Hepatocyte (in vitro differentiated cells): ENCODE results near the gene FEZ2. TPM values are rescaled to one million over a fixed set of nuclear protein-coding genes. Genes with fewer than 3 reads are reported as not detected.

Experiments used
- DNase-seq: peaks from one replicate; pipeline ENCODE4 v3.0.0-alpha.2; 2016; ENCODE audit warnings: low spot score
- H2AFZ ChIP-seq: fragments of 200-600 bp; sonication (generic); 2 replicates; pipeline ENCODE4 v1.6.0; 2016; ENCODE audit warnings: antibody characterized with exemption, mild to moderate bottlenecking
- H3K27ac ChIP-seq: fragments of 200-600 bp; sonication (generic); 2 replicates; pipeline ENCODE4 v1.5.1; 2016; ENCODE audit warnings: mild to moderate bottlenecking
- H3K27me3 ChIP-seq: fragments of 200-600 bp; sonication (generic); 2 replicates; pipeline ENCODE4 v1.6.1; 2016
- H3K36me3 ChIP-seq: fragments of 200-600 bp; sonication (generic); replicated peaks from 2 replicates; pipeline ENCODE4 v1.5.1; 2016; ENCODE audit warnings: low read depth; ENCODE audit not compliant: insufficient read depth
- H3K4me1 ChIP-seq: fragments of 200-600 bp; sonication (generic); 2 replicates; pipeline ENCODE4 v1.5.1; 2016; ENCODE audit warnings: mild to moderate bottlenecking, moderate library complexity; ENCODE audit not compliant: insufficient read depth
- H3K4me2 ChIP-seq: fragments of 200-600 bp; sonication (generic); 2 replicates; pipeline ENCODE4 v1.6.0; 2016
- H3K4me3 ChIP-seq: fragments of 200-600 bp; sonication (generic); 2 replicates; pipeline ENCODE4 v1.5.1; 2016; ENCODE audit warnings: mild to moderate bottlenecking
- H3K79me2 ChIP-seq: fragments of 200-600 bp; sonication (generic); 2 replicates; pipeline ENCODE4 v1.6.0; 2017; ENCODE audit warnings: mild to moderate bottlenecking
- H3K9me2 ChIP-seq: fragments of 200-600 bp; sonication (generic); replicated peaks from 2 replicates; pipeline ENCODE4 v1.6.0; 2017; ENCODE audit warnings: mild to moderate bottlenecking; ENCODE audit not compliant: insufficient read depth
- H3K9me3 ChIP-seq: fragments of 200-600 bp; sonication (generic); 2 replicates; pipeline ENCODE4 v1.5.1; 2016; ENCODE audit warnings: low read depth, mild to moderate bottlenecking
- H4K20me1 ChIP-seq: fragments of 200-600 bp; sonication (generic); 2 replicates; pipeline ENCODE4 v1.6.0; 2016; ENCODE audit warnings: mild to moderate bottlenecking; ENCODE audit not compliant: insufficient read depth, poor library complexity, severe bottlenecking
- EZH2 ChIP-seq: fragments of 200-600 bp; sonication (generic); IDR thresholded peaks from 2 replicates; pipeline ENCODE4 v1.6.1; 2016; ENCODE audit warnings: antibody characterized with exemption, mild to moderate bottlenecking, borderline replicate concordance
- EZH2phosphoT487 ChIP-seq: fragments of 200-600 bp; sonication (generic); IDR thresholded peaks from one replicate; pipeline ENCODE4 v1.6.1; 2018; ENCODE audit warnings: antibody characterized with exemption, mild to moderate bottlenecking, low read depth, moderate library complexity; ENCODE audit not compliant: unreplicated experiment, severe bottlenecking
- WGBS: methylation state at CpG from one replicate; pipeline ENCODE4 v1.1.6; 2016; ENCODE audit warnings: low lambda C conversion rate; ENCODE audit errors: missing lambda C conversion rate; 5-methylcytosine and 5-hydroxymethylcytosine counted together
- polyA plus RNA-seq: library from polyadenylated mRNA; unstranded; fragments of >200 nt; fragmentation: Nextera tagmentation; extraction: Ambion mirVana; gene quantifications from 2 replicates; pipeline ENCODE4 v1.2.1, GENCODE V29; 2016
- total RNA-seq: library from RNA; depleted of rRNA; stranded (reverse); fragments of >200 nt; gene quantifications from 2 replicates; pipeline ENCODE4 v1.2.3, GENCODE V29; 2014
- TF ChIP-seq, protein P1 (sequence below): fragments of 200-600 bp; sonication (generic); IDR thresholded peaks from 2 replicates; pipeline ENCODE4 v1.5.1; 2016; ENCODE audit warnings: antibody characterized with exemption, mild to moderate bottlenecking; ENCODE audit not compliant: poor library complexity

The FEZ2 gene
- total and polyA plus RNA-seq, 2 experiments from 2014 or later: 14.5 to 45.2 TPM

DNA sequence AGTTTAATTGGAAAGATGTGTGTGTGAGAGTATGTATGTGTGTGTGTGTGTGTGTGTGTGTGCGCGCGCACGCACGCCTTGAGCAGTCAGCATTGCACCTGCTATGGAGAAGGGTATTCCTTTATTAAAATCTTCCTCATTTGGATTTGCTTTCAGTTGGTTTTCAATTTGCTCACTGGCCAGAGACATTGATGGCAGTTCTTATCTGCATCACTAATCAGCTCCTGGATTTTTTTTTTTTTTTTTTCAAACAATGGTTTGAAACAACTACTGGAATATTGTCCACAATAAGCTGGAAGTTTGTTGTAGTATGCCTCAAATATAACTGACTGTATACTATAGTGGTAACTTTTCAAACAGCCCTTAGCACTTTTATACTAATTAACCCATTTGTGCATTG lies 48.0 kb downstream of the FEZ2 start:
- TF ChIP-seq, protein P1, sequence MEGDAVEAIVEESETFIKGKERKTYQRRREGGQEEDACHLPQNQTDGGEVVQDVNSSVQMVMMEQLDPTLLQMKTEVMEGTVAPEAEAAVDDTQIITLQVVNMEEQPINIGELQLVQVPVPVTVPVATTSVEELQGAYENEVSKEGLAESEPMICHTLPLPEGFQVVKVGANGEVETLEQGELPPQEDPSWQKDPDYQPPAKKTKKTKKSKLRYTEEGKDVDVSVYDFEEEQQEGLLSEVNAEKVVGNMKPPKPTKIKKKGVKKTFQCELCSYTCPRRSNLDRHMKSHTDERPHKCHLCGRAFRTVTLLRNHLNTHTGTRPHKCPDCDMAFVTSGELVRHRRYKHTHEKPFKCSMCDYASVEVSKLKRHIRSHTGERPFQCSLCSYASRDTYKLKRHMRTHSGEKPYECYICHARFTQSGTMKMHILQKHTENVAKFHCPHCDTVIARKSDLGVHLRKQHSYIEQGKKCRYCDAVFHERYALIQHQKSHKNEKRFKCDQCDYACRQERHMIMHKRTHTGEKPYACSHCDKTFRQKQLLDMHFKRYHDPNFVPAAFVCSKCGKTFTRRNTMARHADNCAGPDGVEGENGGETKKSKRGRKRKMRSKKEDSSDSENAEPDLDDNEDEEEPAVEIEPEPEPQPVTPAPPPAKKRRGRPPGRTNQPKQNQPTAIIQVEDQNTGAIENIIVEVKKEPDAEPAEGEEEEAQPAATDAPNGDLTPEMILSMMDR: no peak
- no peak for TF ChIP-seq EZH2phosphoT487
- no peak for TF ChIP-seq EZH2
- H4K20me1 ChIP-seq: no peaks in the 10 kb centered on the region
- H3K9me3 ChIP-seq: no peaks in the 10 kb centered on the region
- H3K9me2 ChIP-seq: no peaks in the 10 kb centered on the region
- no peak overlapping the region for H3K4me2 ChIP-seq
- no peaks in the 10 kb centered on the region for H3K36me3 ChIP-seq
- H3K4me3 ChIP-seq: no peak overlapping the region
- no peaks in the 10 kb centered on the region for H3K4me1 ChIP-seq
- H3K27ac ChIP-seq: no peak overlapping the region
- no peak overlapping the region for H2AFZ ChIP-seq
- no peaks in the 10 kb centered on the region for H3K79me2 ChIP-seq
- 93% methylated on average over 5 of the region's 5 CpGs for WGBS
- no peaks in the 10 kb centered on the region for H3K27me3 ChIP-seq
- DNase-seq: no peak

DNA sequence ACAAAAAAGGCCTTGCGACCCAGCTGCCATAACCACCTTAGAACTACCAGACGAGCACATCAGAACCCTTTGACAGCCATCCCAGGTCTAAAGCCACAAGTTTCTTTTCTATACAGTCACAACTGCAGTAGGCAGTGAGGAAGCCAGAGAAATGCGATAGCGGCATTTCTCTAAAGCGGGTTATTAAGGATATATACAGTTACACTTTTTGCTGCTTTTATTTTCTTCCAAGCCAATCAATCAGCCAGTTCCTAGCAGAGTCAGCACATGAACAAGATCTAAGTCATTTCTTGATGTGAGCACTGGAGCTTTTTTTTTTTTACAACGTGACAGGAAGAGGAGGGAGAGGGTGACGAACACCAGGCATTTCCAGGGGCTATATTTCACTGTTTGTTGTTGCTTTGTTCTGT lies 48.8 kb downstream of the FEZ2 start:
- TF ChIP-seq EZH2: no peak
- TF ChIP-seq, protein P1: no peak
- TF ChIP-seq EZH2phosphoT487: no peak
- Histone ChIP-seq H3K4me2 (no peak overlapping the region), H3K4me1 (no peaks in the 10 kb centered on the region), H3K27ac (no peak overlapping the region), H3K27me3 (no peaks in the 10 kb centered on the region), H2AFZ (no peak overlapping the region), H3K36me3 (no peaks in the 10 kb centered on the region), H3K79me2 (no peaks in the 10 kb centered on the region), H3K9me2 (no peaks in the 10 kb centered on the region), H3K9me3 (no peaks in the 10 kb centered on the region), H3K4me3 (no peak overlapping the region), H4K20me1 (no peaks in the 10 kb centered on the region)
- no peak for DNase-seq
- WGBS: 70% methylated on average over 7 of the region's 7 CpGs

DNA sequence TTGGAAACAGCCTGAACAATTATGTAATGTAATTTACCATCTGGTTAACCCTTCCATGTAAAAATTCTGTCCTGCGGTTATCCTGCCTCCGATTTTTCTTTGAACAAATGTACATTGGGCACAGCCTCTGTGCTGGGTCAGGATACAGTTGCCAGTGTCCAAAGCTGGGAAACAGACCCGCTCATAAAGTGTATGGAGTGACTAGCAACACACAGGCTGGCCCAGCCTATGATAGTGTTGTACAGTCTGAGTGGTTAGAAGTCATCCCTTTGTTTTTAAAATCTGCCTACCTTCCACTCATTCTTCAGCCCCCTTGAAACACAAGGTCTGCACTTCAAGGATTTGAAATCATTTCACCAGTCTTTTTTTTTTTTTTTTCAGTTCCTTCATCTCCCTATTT lies 50.1 kb downstream of the FEZ2 start:
- DNase-seq: no peak
- Histone ChIP-seq H3K79me2 (no peaks in the 10 kb centered on the region), H3K9me3 (no peaks in the 10 kb centered on the region), H3K4me2 (no peak overlapping the region), H3K27me3 (no peaks in the 10 kb centered on the region), H3K4me3 (no peak overlapping the region), H3K36me3 (no peaks in the 10 kb centered on the region), H4K20me1 (no peaks in the 10 kb centered on the region), H3K27ac (no peak overlapping the region), H2AFZ (no peak overlapping the region), H3K4me1 (no peaks in the 10 kb centered on the region), H3K9me2 (no peaks in the 10 kb centered on the region)
- TF ChIP-seq EZH2phosphoT487 (no peak), EZH2 (no peak)
- TF ChIP-seq, protein P1: no peak
- WGBS: 97% methylated on average over 3 of the region's 3 CpGs

DNA sequence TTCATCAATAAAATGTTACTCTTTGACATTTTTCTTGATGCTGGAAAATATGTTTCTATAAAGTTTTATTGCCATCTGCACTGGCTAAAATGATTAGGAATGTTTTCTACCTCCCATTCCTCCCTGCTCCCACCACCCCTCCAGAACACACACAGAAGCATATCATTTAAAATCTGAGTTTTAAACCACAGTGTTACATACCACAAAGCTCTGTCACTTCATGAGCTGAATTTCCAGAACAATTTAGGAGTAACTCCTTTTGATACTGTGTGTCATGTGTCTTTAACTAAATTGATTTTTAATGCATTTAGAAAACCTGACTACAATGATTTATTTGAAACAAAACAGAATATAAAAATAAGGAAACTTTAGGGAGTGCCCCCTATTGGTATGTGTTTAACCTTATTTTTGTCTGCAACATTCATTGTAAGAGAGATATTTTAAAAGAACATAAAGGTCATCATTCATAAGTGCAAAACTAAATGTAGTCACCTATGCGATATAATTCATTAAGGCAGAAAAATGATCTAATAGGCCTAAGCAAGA lies 52.0 kb downstream of the FEZ2 start:
- 61% methylated on average over 1 of the region's 1 CpG for WGBS
- H3K27me3 ChIP-seq: no peaks in the 10 kb centered on the region
- no peaks in the 10 kb centered on the region for H3K4me1 ChIP-seq
- DNase-seq: no peak
- no peak overlapping the region for H3K4me2 ChIP-seq
- no peak overlapping the region for H3K27ac ChIP-seq
- no peaks in the 10 kb centered on the region for H3K79me2 ChIP-seq
- TF ChIP-seq, protein P1: no peak
- TF ChIP-seq EZH2 (no peak), EZH2phosphoT487 (no peak)
- no peak overlapping the region for H3K4me3 ChIP-seq
- no peaks in the 10 kb centered on the region for H4K20me1 ChIP-seq
- no peaks in the 10 kb centered on the region for H3K9me3 ChIP-seq
- no peaks in the 10 kb centered on the region for H3K36me3 ChIP-seq
- H3K9me2 ChIP-seq: no peaks in the 10 kb centered on the region
- no peak overlapping the region for H2AFZ ChIP-seq
